Ectodermal cell (in vitro differentiated cells): ENCODE results near the gene DCDC2C.

Source experiments
- H3K27ac ChIP-seq: 2 replicates; pipeline ENCODE4 v1.7.0; 2013; ENCODE audit warnings: mild to moderate bottlenecking, low read depth, low read length; ENCODE audit not compliant: insufficient read depth, poor library complexity, severe bottlenecking
- H3K27me3 ChIP-seq: 2 replicates; pipeline ENCODE4 v1.7.0; 2013; ENCODE audit warnings: mild to moderate bottlenecking, low read length; ENCODE audit not compliant: insufficient read depth, control insufficient read depth, poor library complexity, severe bottlenecking
- H3K36me3 ChIP-seq: one replicate; pipeline ENCODE4 v1.7.0; 2013; ENCODE audit warnings: low read length; ENCODE audit not compliant: control insufficient read depth, insufficient read depth
- H3K4me1 ChIP-seq: one replicate; pipeline ENCODE4 v1.7.0; 2013; ENCODE audit warnings: low read length; ENCODE audit not compliant: control insufficient read depth, insufficient read depth
- H3K4me3 ChIP-seq: 2 replicates; pipeline ENCODE4 v1.7.0; 2013; ENCODE audit warnings: low read depth, low read length, control low read depth; ENCODE audit not compliant: insufficient read depth
- H3K9me3 ChIP-seq: 2 replicates; pipeline ENCODE4 v1.7.0; 2013; ENCODE audit warnings: mild to moderate bottlenecking, low read length, moderate library complexity; ENCODE audit not compliant: control insufficient read depth
- WGBS, 2 experiments: methylation state at CpG; one replicate each; pipeline ENCODE4 v1.1.7; 2013; ENCODE audit warnings: missing lambda C conversion rate in 2 of 2; 5-methylcytosine and 5-hydroxymethylcytosine counted together

Gene DCDC2C

DNA sequence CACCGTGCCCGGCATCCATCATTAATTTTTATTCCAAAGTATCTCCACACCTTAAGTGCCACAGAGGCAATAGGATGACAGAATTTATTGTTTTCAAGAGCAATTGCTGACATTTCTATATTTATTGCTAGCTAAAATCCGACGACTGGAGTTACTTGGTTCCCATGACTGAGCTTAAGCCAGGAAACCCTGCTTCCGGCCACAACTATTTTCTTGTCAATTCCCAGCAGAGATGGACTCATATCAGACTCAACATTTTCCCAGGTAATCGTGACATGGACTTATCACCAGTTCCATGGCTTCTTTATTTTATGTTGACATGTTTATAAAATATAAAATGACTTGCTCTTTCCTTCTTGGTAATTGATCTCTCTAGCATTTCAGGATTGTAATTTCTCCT is 20.6 kb upstream of the DCDC2C start:
- Histone ChIP-seq H3K4me1 (no peaks in the 10 kb centered on the region), H3K36me3 (no peaks in the 10 kb centered on the region), H3K9me3 (no peaks in the 10 kb centered on the region), H3K4me3 (no peak overlapping the region), H3K27me3 (no peaks in the 10 kb centered on the region), H3K27ac (no peak overlapping the region)
- 91 to 96% methylated on average over 5 to 6 of the region's 6 CpGs for WGBS, 2 experiments

DNA sequence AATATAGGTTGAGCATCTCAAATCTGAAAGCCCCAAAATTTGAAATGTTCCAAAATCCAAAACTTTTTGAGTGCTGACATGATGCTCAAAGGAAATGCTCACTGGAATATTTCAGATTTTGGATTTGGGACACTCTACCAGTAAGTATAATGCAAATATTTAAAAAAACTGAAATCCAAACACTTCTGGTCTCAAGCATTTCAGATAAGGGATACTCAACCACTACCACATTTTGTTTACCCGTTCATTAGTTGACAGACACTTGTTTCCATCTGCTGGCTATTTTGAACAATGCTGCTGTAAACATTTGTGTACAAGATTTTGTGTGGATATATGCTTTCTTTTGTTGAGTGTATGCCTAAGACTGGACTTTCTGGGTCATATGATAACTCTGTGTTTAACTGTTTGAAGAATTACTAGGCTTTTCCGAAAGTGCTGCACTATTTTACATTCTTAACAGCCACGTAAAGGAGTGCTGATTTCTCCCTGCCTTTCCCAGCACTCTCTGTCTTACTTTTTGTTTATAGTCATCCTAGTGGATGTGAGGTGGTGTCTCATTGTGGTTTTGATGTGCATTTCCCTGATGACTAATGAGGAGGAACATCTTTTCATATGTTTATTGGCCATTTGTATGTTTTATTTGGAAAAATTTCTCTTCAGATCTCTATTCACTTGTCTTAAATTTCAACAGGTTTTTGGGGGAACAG is 19.5 kb upstream of the DCDC2C start:
- Histone ChIP-seq H3K9me3 (no peaks in the 10 kb centered on the region), H3K27ac (no peak overlapping the region), H3K27me3 (no peaks in the 10 kb centered on the region), H3K36me3 (no peaks in the 10 kb centered on the region), H3K4me3 (no peak overlapping the region), H3K4me1 (no peaks in the 10 kb centered on the region)
- 74 to 84% methylated on average over 2 to 3 of the region's 3 CpGs for WGBS, 2 experiments

DNA sequence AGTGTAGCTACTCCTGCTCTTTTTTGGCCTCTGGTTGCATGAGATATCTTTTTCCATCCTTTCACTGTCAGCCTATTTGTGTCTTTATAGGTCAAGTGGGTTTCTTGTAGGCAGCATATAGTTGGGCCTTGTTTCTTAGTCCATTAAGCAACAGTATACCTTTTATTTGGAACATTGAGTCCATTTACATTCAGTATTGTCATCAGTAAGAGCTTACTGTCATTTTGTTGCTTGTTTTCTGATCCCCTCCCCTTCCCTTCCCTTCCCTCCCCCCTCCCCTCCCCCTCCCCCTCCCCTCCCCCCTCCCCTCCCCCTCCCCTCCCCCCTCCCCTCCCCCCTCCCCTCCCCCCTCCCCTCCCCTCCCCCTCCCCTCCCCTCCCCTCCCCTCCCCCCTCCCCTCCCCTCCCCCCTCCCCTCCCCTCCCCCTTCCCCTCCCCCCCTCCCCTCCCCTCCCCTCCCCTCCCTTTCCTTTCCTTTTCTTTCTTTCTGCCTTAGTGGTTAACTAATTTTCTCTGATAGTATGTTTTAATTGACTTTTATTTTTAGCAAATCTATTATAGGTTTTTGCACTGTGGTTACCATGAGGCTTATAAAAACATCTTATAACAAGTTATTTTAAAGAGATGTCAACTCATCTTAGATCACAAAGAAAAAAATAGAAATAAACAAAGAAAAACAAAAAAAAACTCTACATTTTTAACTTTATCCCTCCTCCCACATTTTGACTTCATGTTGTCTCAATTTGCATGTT is 13.2 kb upstream of the DCDC2C start:
- Histone ChIP-seq H3K9me3 (no peaks in the 10 kb centered on the region), H3K4me1 (no peaks in the 10 kb centered on the region), H3K4me3 (no peak overlapping the region), H3K27me3 (no peaks in the 10 kb centered on the region), H3K27ac (no peak overlapping the region), H3K36me3 (no peaks in the 10 kb centered on the region)

DNA sequence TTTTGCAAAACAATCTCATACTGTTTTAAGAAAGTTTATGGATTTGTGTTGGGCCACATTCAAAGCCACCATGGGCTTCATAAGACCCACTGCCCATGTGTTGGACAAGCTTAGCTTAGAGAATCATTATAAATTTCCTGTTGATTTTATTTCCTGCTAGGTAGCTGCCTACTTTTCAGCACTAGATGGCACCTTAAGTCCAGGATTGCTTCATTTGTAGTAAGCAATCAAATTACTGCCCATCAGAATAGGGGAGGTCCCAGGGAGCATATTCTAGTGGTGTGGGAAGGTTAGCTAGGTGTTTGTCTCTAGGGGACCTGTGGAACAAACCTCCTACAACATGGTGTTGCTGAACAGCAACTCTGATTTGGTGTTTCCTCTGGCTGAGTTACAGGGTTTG is 11.0 kb upstream of the DCDC2C start:
- no peaks in the 10 kb centered on the region for H3K36me3 ChIP-seq
- H3K27ac ChIP-seq: no peak overlapping the region
- H3K4me3 ChIP-seq: no peak overlapping the region
- H3K4me1 ChIP-seq: no peaks in the 10 kb centered on the region
- no peaks in the 10 kb centered on the region for H3K9me3 ChIP-seq
- H3K27me3 ChIP-seq: no peaks in the 10 kb centered on the region

DNA sequence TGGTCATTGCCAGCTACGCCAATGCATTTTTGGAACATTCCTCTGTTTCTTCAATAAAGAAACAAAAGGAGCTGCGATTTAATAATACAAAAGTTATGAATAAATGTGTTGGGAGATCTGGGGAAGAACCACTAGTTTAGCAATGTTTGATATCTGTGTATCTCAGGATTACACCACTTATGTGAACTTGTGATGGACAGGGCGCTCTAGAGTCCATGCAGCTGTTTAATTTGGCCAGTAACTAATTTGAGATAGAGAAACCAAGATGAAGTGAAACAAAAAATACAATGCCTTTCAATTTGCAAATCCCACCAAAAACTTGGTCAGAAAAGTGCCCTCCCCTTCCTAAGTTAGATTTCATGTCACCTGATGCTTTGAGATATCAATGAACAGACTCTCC is 6.8 kb upstream of the DCDC2C start:
- Histone ChIP-seq H3K4me3 (no peak overlapping the region), H3K27me3 (peaks cover 10% of the 10 kb centered on the region), H3K9me3 (no peaks in the 10 kb centered on the region), H3K36me3 (no peaks in the 10 kb centered on the region), H3K27ac (no peak overlapping the region), H3K4me1 (no peaks in the 10 kb centered on the region)
- WGBS, 2 experiments: 92 to 99% methylated on average over 3 of the region's 3 CpGs

DNA sequence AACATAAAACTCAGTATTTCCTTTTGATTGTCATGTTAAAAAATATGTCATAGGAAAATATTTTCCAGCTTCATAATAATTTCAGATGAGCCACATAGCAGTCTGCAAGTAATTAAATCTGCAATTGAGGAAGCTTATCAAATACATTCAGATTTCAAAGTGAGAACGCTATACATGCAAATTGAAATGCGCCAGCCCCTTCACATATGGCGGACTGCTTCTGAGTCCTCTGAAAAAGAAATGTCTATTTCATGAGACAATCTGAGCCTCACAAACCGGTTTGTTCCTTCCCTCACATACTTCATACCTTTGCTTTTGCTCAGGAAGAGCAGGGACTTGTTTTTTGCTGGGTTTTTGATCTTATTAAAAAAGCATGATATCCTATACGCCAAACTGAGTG is 2.3 kb upstream of the DCDC2C start:
- WGBS, 2 experiments: 90 to 94% methylated on average over 5 of the region's 5 CpGs
- H3K27ac ChIP-seq: no peak overlapping the region
- H3K9me3 ChIP-seq: no peaks in the 10 kb centered on the region
- H3K27me3 ChIP-seq: peaks cover 33% of the 10 kb centered on the region
- no peak overlapping the region for H3K4me3 ChIP-seq
- no peaks in the 10 kb centered on the region for H3K36me3 ChIP-seq
- peaks cover 7% of the 10 kb centered on the region for H3K4me1 ChIP-seq

DNA sequence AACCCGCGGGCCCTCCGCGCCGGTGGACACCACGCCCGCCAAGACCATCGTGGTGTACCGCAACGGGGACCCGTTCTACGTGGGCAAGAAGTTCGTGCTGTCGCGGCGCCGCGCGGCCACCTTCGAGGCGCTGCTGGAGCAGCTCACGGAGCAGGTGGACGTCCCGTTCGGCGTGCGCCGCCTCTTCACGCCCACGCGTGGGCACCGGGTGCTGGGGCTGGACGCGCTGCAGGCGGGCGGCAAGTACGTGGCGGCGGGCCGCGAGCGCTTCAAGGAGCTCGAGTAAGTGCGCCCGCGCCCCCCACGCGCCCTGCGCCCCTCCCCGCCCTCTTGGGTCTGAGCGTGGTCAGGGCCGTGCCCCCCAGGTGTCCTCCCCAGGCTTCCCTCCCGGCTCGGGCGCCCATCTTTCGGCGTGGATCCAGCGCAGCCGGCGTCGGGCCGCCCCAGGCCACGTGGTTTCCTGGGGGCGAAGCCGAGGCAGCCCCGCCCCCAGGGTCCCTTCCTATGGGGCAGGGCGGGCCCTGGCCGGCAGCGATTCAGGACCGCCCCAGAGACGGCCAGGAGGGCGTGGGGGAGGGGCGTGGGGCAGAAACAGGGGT is 481 bp downstream of the DCDC2C start:
- Histone ChIP-seq H3K4me3 (no peak overlapping the region), H3K27me3 (peaks cover 37% of the 10 kb centered on the region), H3K36me3 (no peaks in the 10 kb centered on the region), H3K27ac (no peak overlapping the region), H3K9me3 (no peaks in the 10 kb centered on the region), H3K4me1 (peaks cover 7% of the 10 kb centered on the region)
- WGBS, 2 experiments: 75 to 78% methylated on average over 72 of the region's 73 CpGs

DNA sequence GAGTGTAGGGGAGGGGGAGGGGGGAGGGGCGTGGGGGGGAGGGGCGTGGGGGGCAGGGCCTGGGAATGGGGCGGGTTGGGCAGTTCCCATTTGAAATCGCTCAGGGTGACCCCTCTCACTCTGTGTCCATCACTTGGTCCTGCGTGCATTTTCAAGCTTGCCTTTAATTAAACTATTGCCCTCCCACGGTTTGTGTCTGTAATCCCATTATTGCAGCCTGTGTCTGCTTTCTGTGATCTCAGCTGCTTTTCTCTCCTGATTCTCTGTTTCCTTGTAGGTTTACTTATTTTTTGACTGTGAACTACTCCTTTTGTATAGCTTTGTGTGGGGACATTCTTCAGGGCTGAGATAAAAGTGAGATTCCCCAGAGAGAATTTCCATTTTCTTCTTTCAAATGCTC is 1.3 kb downstream of the DCDC2C start:
- peak overlapping the region; percentile 50 for H3K27ac ChIP-seq

DNA sequence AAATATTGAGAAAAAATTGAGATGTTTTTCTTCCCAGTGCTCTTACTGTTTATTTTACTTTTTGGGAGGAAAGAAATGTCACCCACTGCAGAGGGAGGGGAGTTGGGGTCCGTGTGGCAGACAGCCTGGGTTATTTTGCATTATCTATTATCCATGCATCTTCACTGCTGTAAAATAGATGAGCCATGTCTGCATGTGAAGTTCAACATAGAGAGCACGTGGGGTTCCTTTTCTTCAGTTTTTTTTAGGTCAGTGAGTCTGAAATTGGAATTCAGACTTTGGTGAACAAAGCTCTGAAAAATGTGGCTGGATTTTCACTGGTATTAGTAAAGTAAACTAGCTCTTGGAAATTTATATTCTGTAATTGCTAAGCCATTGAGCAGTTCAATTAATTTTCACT is 2.4 kb downstream of the DCDC2C start:
- Histone ChIP-seq H3K4me1 (peaks cover 7% of the 10 kb centered on the region), H3K27me3 (peaks cover 32% of the 10 kb centered on the region), H3K4me3 (no peak overlapping the region), H3K36me3 (no peaks in the 10 kb centered on the region), H3K9me3 (no peaks in the 10 kb centered on the region), H3K27ac (no peak overlapping the region)
- 60 to 84% methylated on average over 1 to 2 of the region's 2 CpGs for WGBS, 2 experiments

More for the DNA sequence above, 1.3 kb downstream of the DCDC2C start:
- no peaks in the 10 kb centered on the region for H3K36me3 ChIP-seq
- H3K27me3 ChIP-seq: peaks cover 37% of the 10 kb centered on the region
- H3K4me3 ChIP-seq: no peak overlapping the region
- H3K9me3 ChIP-seq: no peaks in the 10 kb centered on the region
- 43 to 44% methylated on average over 4 to 5 of the region's 6 CpGs for WGBS, 2 experiments
- peaks cover 7% of the 10 kb centered on the region for H3K4me1 ChIP-seq

DNA sequence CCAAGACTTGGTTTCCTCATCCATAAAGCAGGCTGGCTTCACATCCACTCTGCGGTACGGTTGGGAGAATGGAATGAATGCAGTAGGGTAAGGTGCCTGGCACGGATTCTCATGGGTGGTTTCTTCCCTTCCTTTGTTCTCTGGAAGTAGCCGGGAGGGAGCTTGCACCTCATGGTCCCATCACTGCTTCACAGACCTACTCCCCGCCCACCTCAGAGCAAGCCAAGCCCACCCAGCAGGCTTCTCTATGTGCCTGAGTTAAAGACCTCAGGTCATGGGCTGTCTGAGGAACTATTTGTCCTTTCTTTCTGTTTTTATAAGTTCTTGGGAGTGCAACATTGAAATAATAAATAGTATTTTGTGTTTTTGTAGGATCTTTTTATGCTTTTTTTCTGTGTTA is 3.5 kb downstream of the DCDC2C start:
- 64 to 69% methylated on average over 5 of the region's 5 CpGs for WGBS, 2 experiments
- Histone ChIP-seq H3K9me3 (no peaks in the 10 kb centered on the region), H3K4me3 (no peak overlapping the region), H3K27ac (no peak overlapping the region), H3K27me3 (peaks cover 26% of the 10 kb centered on the region), H3K36me3 (no peaks in the 10 kb centered on the region), H3K4me1 (peaks cover 7% of the 10 kb centered on the region)
